Endothelial cell of umbilical vein (primary cell): ENCODE measurements around the gene HPRT1. TPM values are rescaled to one million over a fixed set of nuclear protein-coding genes. Genes with fewer than 3 reads are reported as not detected.

ENCODE experiments used
- BruUV-seq: library from RNA; stranded (reverse); fragments of 400-500 nt; replicated peaks from 2 replicates; lab custom pipeline; 2021; lab: Mats Ljungman, UMichigan
- CTCF ChIA-PET: fragments of 300-600, 350-600 bp; sonication (Branson Sonifier 250); formaldehyde crosslinking; loops from one replicate; lab custom pipeline; 2021; ENCODE audit warnings: antibody characterized with exemption, inconsistent platforms; lab: Charles Lee
- POLR2A ChIA-PET: fragments of 300-600, 350-600 bp; sonication (Branson Sonifier 250); formaldehyde crosslinking; loops from one replicate; lab custom pipeline; 2021; ENCODE audit warnings: antibody characterized with exemption, inconsistent platforms; lab: Charles Lee
- DNase-seq: peaks from one replicate; pipeline ENCODE4 v3.0.0-alpha.2; 2011; ENCODE audit warnings: low read depth, low spot score
- FAIRE-seq: peaks from 2 replicates; lab custom pipeline; 2011; peaks lifted over from hg19 to GRCh38; lab: Jason Lieb, UNC
- H2AFZ ChIP-seq: 2 replicates; pipeline ENCODE4 v1.6.0; 2012; ENCODE audit warnings: low read depth, low read length, control low read depth, inconsistent platforms
- H3K27ac ChIP-seq: 2 replicates; pipeline ENCODE4 v1.5.1; 2011; ENCODE audit warnings: low read depth, mild to moderate bottlenecking, control low read depth, low read length, moderate library complexity; ENCODE audit not compliant: insufficient read depth
- H3K27me3 ChIP-seq, 2 experiments: 2 replicates each; pipeline versions ENCODE4 v1.6.0 to v1.6.1; 2011; ENCODE audit warnings: low read length in 2 of 2, mixed read lengths in 1 of 2; ENCODE audit not compliant: control insufficient read depth in 2 of 2, insufficient read depth in 2 of 2
- H3K36me3 ChIP-seq, 2 experiments: 2 replicates in 1 of 2; 3 replicates in 1 of 2; pipeline ENCODE4 v1.5.1; 2011; ENCODE audit warnings: low read length in 2 of 2, mild to moderate bottlenecking in 1 of 2, moderate library complexity in 1 of 2; ENCODE audit not compliant: control insufficient read depth in 2 of 2, insufficient read depth in 2 of 2; ENCODE audit errors: extremely low read depth in 1 of 2
- H3K4me1 ChIP-seq: 3 replicates; pipeline ENCODE4 v1.5.1; 2011; ENCODE audit warnings: mild to moderate bottlenecking, low read length; ENCODE audit not compliant: control insufficient read depth, insufficient read depth; ENCODE audit errors: extremely low read depth
- H3K4me2 ChIP-seq: 2 replicates; pipeline ENCODE4 v1.6.1; 2011; ENCODE audit warnings: low read length, control low read depth, mixed read lengths; ENCODE audit not compliant: insufficient read depth
- H3K4me3 ChIP-seq, 3 experiments: fragments of 200-600 bp in 1 of 3; sonication (generic), shearing (Covaris generic) in 1 of 3; replicated peaks in 1 of 3; 2 replicates each; pipeline ENCODE4 v1.5.1; 2011 to 2016; ENCODE audit warnings: control low read depth in 3 of 3, low read length in 3 of 3, mild to moderate bottlenecking in 2 of 3, inconsistent platforms in 1 of 3, low read depth in 1 of 3, moderate library complexity in 1 of 3; ENCODE audit not compliant: insufficient read depth in 1 of 3
- H3K79me2 ChIP-seq: 2 replicates; pipeline ENCODE4 v1.6.0; 2012; ENCODE audit warnings: low read length, inconsistent platforms; ENCODE audit not compliant: control insufficient read depth, insufficient read depth
- H3K9ac ChIP-seq: replicated peaks from 2 replicates; pipeline ENCODE3; 2011; ENCODE audit warnings: low read length, control low read depth; ENCODE audit not compliant: insufficient read depth; ENCODE audit errors: extremely low read depth
- H3K9me1 ChIP-seq: replicated peaks from 3 replicates; pipeline ENCODE4 v1.6.0; 2011; ENCODE audit warnings: mild to moderate bottlenecking, low read length; ENCODE audit not compliant: control insufficient read depth, insufficient read depth; ENCODE audit errors: extremely low read depth
- H3K9me3 ChIP-seq: replicated peaks from 2 replicates; pipeline ENCODE4 v1.5.1; 2012; ENCODE audit warnings: low read length, inconsistent platforms; ENCODE audit not compliant: control insufficient read depth, insufficient read depth
- H4K20me1 ChIP-seq: replicated peaks from 2 replicates; pipeline ENCODE3; 2011; ENCODE audit warnings: mild to moderate bottlenecking, low read length; ENCODE audit not compliant: control insufficient read depth, insufficient read depth; ENCODE audit errors: extremely low read depth
- CTCF ChIP-seq, 2 donors: IDR thresholded peaks; 1 replicate in 1 of 2; 2 replicates in 1 of 2; pipeline ENCODE4 v1.5.1; 2011; ENCODE audit warnings: low read length in 2 of 2, mild to moderate bottlenecking in 2 of 2, moderate library complexity in 2 of 2, control low read depth in 1 of 2, inconsistent platforms in 1 of 2, low read depth in 1 of 2; ENCODE audit not compliant: insufficient read depth in 1 of 2; ENCODE audit errors: extremely low read depth in 1 of 2
- EZH2 ChIP-seq: IDR thresholded peaks from 2 replicates; pipeline ENCODE4 v1.6.1; 2012; ENCODE audit warnings: borderline replicate concordance, low read depth, mild to moderate bottlenecking, moderate library complexity, low read length, inconsistent platforms; ENCODE audit not compliant: severe bottlenecking
- FOS ChIP-seq: IDR thresholded peaks from 2 replicates; pipeline ENCODE4 v1.6.1; 2011; ENCODE audit warnings: mild to moderate bottlenecking, low read length, moderate library complexity, borderline replicate concordance; ENCODE audit not compliant: insufficient read depth
- GATA2 ChIP-seq: IDR thresholded peaks from 2 replicates; pipeline ENCODE4 v1.7.0; 2011; ENCODE audit warnings: low read depth, mild to moderate bottlenecking, moderate library complexity, mixed read lengths, low read length; ENCODE audit not compliant: insufficient read length, insufficient read depth
- JUN ChIP-seq: IDR thresholded peaks from 2 replicates; pipeline ENCODE4 v1.6.1; 2011; ENCODE audit warnings: borderline replicate concordance, low read depth; ENCODE audit not compliant: insufficient read length, insufficient read depth
- MAX ChIP-seq: IDR thresholded peaks from 2 replicates; pipeline ENCODE4 v1.6.1; 2011; ENCODE audit not compliant: insufficient read depth, insufficient read length
- MYC ChIP-seq: IDR thresholded peaks from one replicate; pipeline ENCODE4 v1.6.1; 2011; ENCODE audit warnings: mild to moderate bottlenecking, low read depth, low read length
- POLR2A ChIP-seq: IDR thresholded peaks from 2 replicates; pipeline ENCODE4 v1.6.1; 2012; ENCODE audit warnings: low read depth, mild to moderate bottlenecking, control low read depth, low read length
- POLR2AphosphoS5 ChIP-seq: IDR thresholded peaks from 2 replicates; pipeline ENCODE4 v1.6.1; 2012; ENCODE audit warnings: low read depth, mild to moderate bottlenecking, control low read depth, low read length, moderate library complexity; ENCODE audit not compliant: insufficient read depth
- dilution Hi-C: fragments of 300-500 bp; cut with MboI; formaldehyde crosslinking; loops from one replicate; pipeline ENCODE4 v1.15.0; 2019; ENCODE audit warnings: low sequenced_read_pairs; ENCODE audit not compliant: extremely low pct_ligation_motif_present
- intact Hi-C: fragments of 100-400 bp; cut with micrococcal nuclease; formaldehyde crosslinking; loops from one replicate; pipeline ENCODE4 v1.10.0; 2022
- polyA plus RNA-seq, 4 experiments: library from polyadenylated mRNA; depleted of rRNA in 3 of 4; stranded (reverse) in 3 of 4; unstranded in 1 of 4; fragments of >200 nt; gene quantifications; 2 replicates each; pipeline versions ENCODE4 v1.2.1 to v1.2.3, GENCODE V29; 2011 to 2012; ENCODE audit warnings: missing spikeins in 1 of 4
- total RNA-seq: library from RNA; stranded (reverse); gene quantifications from 2 replicates; pipeline ENCODE4 v1.2.3, GENCODE V29; 2021

Gene HPRT1
- total and polyA plus RNA-seq, 2 donors (not counting 3 experiments of a cell fraction or from before 2014, with no cell fraction given), result 19.2 to 51.0 TPM

- no peak for TF ChIP-seq MAX
- TF ChIP-seq JUN, result peak; percentile 2
- no peaks in the 10 kb centered on the region for H3K9me3 ChIP-seq
- DNase-seq, result no peak
- CTCF ChIA-PET, result interaction anchor here (1.4 kb wide), 1 partner anchor 16 kb away, joined by 4 read pairs; no protein-coding TSS in a partner anchor
- H3K4me2 ChIP-seq, result peak overlapping the region; percentile 22
- dilution Hi-C loops, result no loop called here
- no peak for FAIRE-seq
- no peak overlapping the region for H3K4me3 ChIP-seq
- no peaks in the 10 kb centered on the region for H3K36me3 ChIP-seq
- no peak overlapping the region for H2AFZ ChIP-seq
- no TSS peak for BruUV-seq
- H3K9me1 ChIP-seq, result no peaks in the 10 kb centered on the region
- H3K27ac ChIP-seq, result peak overlapping the region; percentile 50
- peak overlapping the region; percentile 2 for H3K9ac ChIP-seq
- H4K20me1 ChIP-seq, result no peaks in the 10 kb centered on the region
- H3K4me1 ChIP-seq, result peaks cover 12% of the 10 kb centered on the region
- intact Hi-C loops, result no loop called here
- no peaks in the 10 kb centered on the region for H3K79me2 ChIP-seq
- H3K27me3 ChIP-seq, result no peaks in the 10 kb centered on the region
- POLR2A ChIA-PET, result no interaction called here
These were observed 77.4 kb downstream of the HPRT1 start for GRCh38 chrX:134537179-134537955.

- Histone ChIP-seq H3K9me3 (no peaks in the 10 kb centered on the region), H3K9me1 (no peaks in the 10 kb centered on the region), H3K9ac (no peak overlapping the region), H3K4me3 (no peak overlapping the region), H4K20me1 (no peaks in the 10 kb centered on the region), H3K4me1 (peaks cover 19% of the 10 kb centered on the region), H3K27ac (no peak overlapping the region), H2AFZ (no peak overlapping the region), H3K4me2 (no peak overlapping the region), H3K79me2 (no peaks in the 10 kb centered on the region), H3K27me3 (no peaks in the 10 kb centered on the region), H3K36me3 (no peaks in the 10 kb centered on the region)
- intact Hi-C loops, result no loop called here
- no peak for TF ChIP-seq GATA2
- TF ChIP-seq POLR2A, result no peak
- TF ChIP-seq FOS, result no peak
- no peak for TF ChIP-seq JUN
- TF ChIP-seq POLR2AphosphoS5, result no peak
- no peak for TF ChIP-seq CTCF (IDR thresholded peaks at IDR 0.05; ENCODE audit: extremely low read depth in 1 of 2, insufficient read depth in 1 of 2, low read depth in 1 of 2, low read length in 2 of 2)
- no peak for TF ChIP-seq EZH2
- no peak for TF ChIP-seq MYC
- TF ChIP-seq MAX, result no peak
- ChIA-PET CTCF (no interaction called here), POLR2A (no interaction called here)
- dilution Hi-C loops, result no loop called here
- no peak for FAIRE-seq
- DNase-seq, result no peak
- no TSS peak for BruUV-seq
These were observed 78.4 kb downstream of the HPRT1 start for GRCh38 chrX:134538316-134538715.
